ENCODE results near the gene SBNO1.
"Not testable (repeated sequence)": the region's sequence is repeated elsewhere in the genome, so short reads cannot be mapped to it uniquely, and the experiment has no call there.

- not testable (repeated sequence) for TF ChIP-seq ZNF274 (IDR thresholded peaks at IDR 0.05; ENCODE audit: low read depth, low read length); YY1 (IDR thresholded peaks at IDR 0.05; ENCODE audit: insufficient read depth, insufficient read length); SUZ12 (IDR thresholded peaks at IDR 0.05; ENCODE audit: extremely low read depth, insufficient read depth, insufficient read length)
Observed at GRCh38 chr12:123385536-123385935, 20.9 kb upstream of the SBNO1 start.
